ENCODE data around the gene KHK. TPM values are rescaled to one million over a fixed set of nuclear protein-coding genes. Genes with fewer than 3 reads are reported as not detected.
A peak's percentile ranks its signal among the peaks of the same experiment; 100 is the strongest.
"Not testable (repeated sequence)": the region's sequence is repeated elsewhere in the genome, so short reads cannot be mapped to it uniquely, and the experiment has no call there.

The KHK gene
- total RNA-seq, 2 experiments from 2014 or later = 9.5 to 10.2 TPM

DNA sequence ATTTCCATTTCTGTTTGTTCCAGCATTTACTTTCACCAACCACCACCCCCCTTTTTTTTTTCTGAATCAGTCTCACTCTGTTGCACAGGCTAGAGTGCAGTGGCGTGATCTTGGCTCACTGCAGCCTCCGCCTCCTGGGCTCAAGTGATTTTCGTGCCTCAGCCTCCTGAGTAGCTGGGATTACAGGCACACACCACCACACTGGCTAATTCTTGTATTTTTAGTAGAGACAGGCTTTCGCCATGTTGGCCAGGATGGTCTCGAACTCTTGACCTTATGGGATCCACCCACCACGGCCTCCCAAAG lies 11.1 kb upstream of the KHK start:
- H3K27me3 Mint-ChIP-seq (ENCODE audit: low read depth); intact Hi-C loops (cut with micrococcal nuclease); CTCF ChIA-PET; H3K9me3 Mint-ChIP-seq; H3K4me3 Mint-ChIP-seq; H3K36me3 Mint-ChIP-seq (ENCODE audit: low read depth): not testable (repeated sequence)
- Mint-ChIP-seq H3K27ac (peak overlapping the region; percentile 70), H3K4me1 (ENCODE audit: low read depth) (peaks cover 45% of the 10 kb centered on the region)
- DNase-seq = peak; percentile 38

- CTCF ChIA-PET = interaction anchor here (0.5 kb wide), 1 partner anchor 116 kb away, joined by 3 read pairs; no protein-coding TSS in a partner anchor
- Mint-ChIP-seq H3K9me3 (no peaks in the 10 kb centered on the region), H3K4me3 (no peak overlapping the region), H3K4me1 (ENCODE audit: low read depth) (peaks cover 47% of the 10 kb centered on the region), H3K27ac (no peak overlapping the region), H3K36me3 (ENCODE audit: low read depth) (no peaks in the 10 kb centered on the region), H3K27me3 (ENCODE audit: low read depth) (no peaks in the 10 kb centered on the region)
- intact Hi-C loops (cut with micrococcal nuclease) = no loop called here
- DNase-seq = no peak
Observed at GRCh38 chr2:27076323-27076722, 10.2 kb upstream of the KHK start.

DNA sequence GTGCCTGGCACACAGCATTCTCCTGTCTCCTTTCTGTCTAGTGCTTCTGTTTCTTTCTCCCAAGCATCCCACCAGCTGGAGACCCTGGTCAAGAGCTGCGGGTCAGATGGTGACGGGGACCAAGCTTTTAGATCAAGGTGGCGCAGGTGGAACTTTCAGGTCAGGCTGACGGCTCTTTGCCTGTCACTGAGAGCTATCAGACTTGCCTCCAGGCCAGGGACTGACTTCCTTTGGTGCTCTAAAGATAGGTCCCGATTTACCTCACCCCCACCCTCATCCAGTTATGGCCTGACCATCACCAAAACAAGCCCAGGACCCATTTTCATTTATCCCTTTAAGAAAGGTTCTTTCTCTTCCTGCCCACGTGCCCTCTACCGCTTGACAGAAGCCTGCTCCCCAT lies 9.3 kb upstream of the KHK start:
- peaks cover 49% of the 10 kb centered on the region for H3K4me1 Mint-ChIP-seq (ENCODE audit: low read depth)
- DNase-seq = no peak
- intact Hi-C loops (cut with micrococcal nuclease) = no loop called here
- no peaks in the 10 kb centered on the region for H3K27me3 Mint-ChIP-seq (ENCODE audit: low read depth)
- CTCF ChIA-PET = no interaction called here
- H3K9me3 Mint-ChIP-seq = no peaks in the 10 kb centered on the region
- no peak overlapping the region for H3K4me3 Mint-ChIP-seq
- no peaks in the 10 kb centered on the region for H3K36me3 Mint-ChIP-seq (ENCODE audit: low read depth)
- H3K27ac Mint-ChIP-seq = no peak overlapping the region

DNA sequence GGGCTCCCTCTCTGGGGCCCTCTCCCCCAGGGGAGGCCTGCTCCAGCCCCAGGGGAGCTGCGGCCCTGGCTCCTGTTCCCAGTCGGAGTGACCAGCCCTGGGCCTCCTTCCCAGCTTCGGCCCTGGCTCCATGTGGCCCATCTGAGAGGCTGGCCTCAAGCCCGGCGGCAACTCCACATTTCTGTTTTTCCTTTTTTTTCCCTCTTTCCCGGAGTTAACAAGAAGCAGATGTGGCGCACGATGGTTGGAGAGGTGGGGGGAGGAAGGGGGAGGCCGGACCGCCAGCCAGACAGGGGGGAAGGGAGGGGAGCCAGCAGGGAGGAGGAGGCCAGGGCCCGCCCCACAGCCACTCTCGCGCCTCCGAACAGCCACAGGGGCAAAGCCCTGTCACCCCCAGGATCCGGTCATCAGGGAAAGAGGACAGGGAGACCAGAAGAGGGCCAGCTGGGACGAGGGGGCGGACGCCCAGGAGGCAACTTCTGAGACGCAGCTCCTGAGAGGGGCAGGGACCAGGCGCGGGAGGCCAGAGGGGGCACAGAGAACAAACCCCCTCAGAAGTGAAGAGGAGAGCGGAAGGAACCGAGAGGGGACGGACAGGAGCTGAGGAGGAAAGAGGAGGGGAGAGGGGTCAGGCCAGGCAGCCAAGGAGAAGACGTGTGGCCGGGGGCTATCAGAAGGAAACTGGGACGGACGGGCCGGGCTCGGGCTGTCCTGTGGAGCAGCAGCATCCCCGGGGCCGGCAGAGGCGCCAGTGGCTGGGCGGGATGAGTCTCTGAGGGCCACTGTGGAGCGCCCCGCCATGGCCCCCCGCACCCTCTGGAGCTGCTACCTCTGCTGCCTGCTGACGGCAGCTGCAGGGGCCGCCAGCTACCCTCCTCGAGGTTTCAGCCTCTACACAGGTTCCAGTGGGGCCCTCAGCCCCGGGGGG lies 8.0 kb upstream of the KHK start, which contains the start of gene EMILIN1:
Gene EMILIN1, plus strand, starts transcription at position 349 of the 928 bp plus-strand sequence. Its CDS starts 451 bp downstream, at position 800.
- Mint-ChIP-seq H3K4me1 (ENCODE audit: low read depth) (peaks cover 39% of the 10 kb centered on the region), H3K4me3 (no peak within 1 kb of the TSS), H3K36me3 (ENCODE audit: low read depth) (no peaks in the 10 kb centered on the region), H3K27ac (peak within 1 kb of the TSS; percentile 15), H3K27me3 (ENCODE audit: low read depth) (no peaks in the 10 kb centered on the region), H3K9me3 (no peaks in the 10 kb centered on the region)
- intact Hi-C loops (cut with micrococcal nuclease) = no loop called here
- DNase-seq = no peak
- CTCF ChIA-PET = interaction anchor here (1.2 kb wide), 1 partner anchor 55 kb away, joined by 3 read pairs; no protein-coding TSS in a partner anchor

- CTCF ChIA-PET = interaction anchor here (1.2 kb wide), 1 partner anchor 54 kb away, joined by 3 read pairs; no protein-coding TSS in a partner anchor
- Mint-ChIP-seq H3K27ac (no peak overlapping the region), H3K4me1 (ENCODE audit: low read depth) (peaks cover 32% of the 10 kb centered on the region), H3K27me3 (ENCODE audit: low read depth) (no peaks in the 10 kb centered on the region), H3K4me3 (no peak overlapping the region), H3K9me3 (no peaks in the 10 kb centered on the region), H3K36me3 (ENCODE audit: low read depth) (no peaks in the 10 kb centered on the region)
- intact Hi-C loops (cut with micrococcal nuclease) = no loop called here
- DNase-seq = no peak
Observed at GRCh38 chr2:27079233-27080139, 7.1 kb upstream of the KHK start.

DNA sequence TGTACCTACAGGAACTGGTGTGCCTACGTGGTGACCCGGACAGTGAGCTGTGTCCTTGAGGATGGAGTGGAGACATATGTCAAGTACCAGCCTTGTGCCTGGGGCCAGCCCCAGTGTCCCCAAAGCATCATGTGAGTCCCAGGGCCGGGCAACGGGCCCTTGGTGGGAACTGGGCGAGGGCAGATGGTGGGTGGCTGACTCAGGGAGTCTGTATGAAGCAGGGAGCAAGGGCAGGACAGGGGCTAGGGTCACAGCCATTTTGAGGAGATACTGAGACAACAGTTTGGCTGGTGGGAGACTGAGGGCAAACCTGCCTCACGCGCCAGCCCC lies 6.5 kb upstream of the KHK start:
- H3K4me3 Mint-ChIP-seq = no peak overlapping the region
- no peaks in the 10 kb centered on the region for H3K9me3 Mint-ChIP-seq
- H3K4me1 Mint-ChIP-seq (ENCODE audit: low read depth) = peaks cover 25% of the 10 kb centered on the region
- CTCF ChIA-PET = no interaction called here
- peaks cover under 1% of the 10 kb centered on the region for H3K36me3 Mint-ChIP-seq (ENCODE audit: low read depth)
- no peaks in the 10 kb centered on the region for H3K27me3 Mint-ChIP-seq (ENCODE audit: low read depth)
- H3K27ac Mint-ChIP-seq = no peak overlapping the region
- intact Hi-C loops (cut with micrococcal nuclease) = no loop called here
- DNase-seq = no peak

- H3K27me3 Mint-ChIP-seq (ENCODE audit: low read depth) = no peaks in the 10 kb centered on the region
- H3K4me1 Mint-ChIP-seq (ENCODE audit: low read depth) = peaks cover 25% of the 10 kb centered on the region
- peaks cover 2% of the 10 kb centered on the region for H3K36me3 Mint-ChIP-seq (ENCODE audit: low read depth)
- CTCF ChIA-PET = interaction anchor here (0.9 to 1.0 kb wide), 2 partner anchors 8 to 119 kb away, joined by 3 to 5 read pairs; no protein-coding TSS in a partner anchor
- peak overlapping the region; percentile 91 for H3K27ac Mint-ChIP-seq
- intact Hi-C loops (cut with micrococcal nuclease) = no loop called here
- no peak for DNase-seq
- H3K9me3 Mint-ChIP-seq = no peaks in the 10 kb centered on the region
- peak overlapping the region; percentile 65 for H3K4me3 Mint-ChIP-seq
Observed at GRCh38 chr2:27080603-27080936, 6.0 kb upstream of the KHK start.

DNA sequence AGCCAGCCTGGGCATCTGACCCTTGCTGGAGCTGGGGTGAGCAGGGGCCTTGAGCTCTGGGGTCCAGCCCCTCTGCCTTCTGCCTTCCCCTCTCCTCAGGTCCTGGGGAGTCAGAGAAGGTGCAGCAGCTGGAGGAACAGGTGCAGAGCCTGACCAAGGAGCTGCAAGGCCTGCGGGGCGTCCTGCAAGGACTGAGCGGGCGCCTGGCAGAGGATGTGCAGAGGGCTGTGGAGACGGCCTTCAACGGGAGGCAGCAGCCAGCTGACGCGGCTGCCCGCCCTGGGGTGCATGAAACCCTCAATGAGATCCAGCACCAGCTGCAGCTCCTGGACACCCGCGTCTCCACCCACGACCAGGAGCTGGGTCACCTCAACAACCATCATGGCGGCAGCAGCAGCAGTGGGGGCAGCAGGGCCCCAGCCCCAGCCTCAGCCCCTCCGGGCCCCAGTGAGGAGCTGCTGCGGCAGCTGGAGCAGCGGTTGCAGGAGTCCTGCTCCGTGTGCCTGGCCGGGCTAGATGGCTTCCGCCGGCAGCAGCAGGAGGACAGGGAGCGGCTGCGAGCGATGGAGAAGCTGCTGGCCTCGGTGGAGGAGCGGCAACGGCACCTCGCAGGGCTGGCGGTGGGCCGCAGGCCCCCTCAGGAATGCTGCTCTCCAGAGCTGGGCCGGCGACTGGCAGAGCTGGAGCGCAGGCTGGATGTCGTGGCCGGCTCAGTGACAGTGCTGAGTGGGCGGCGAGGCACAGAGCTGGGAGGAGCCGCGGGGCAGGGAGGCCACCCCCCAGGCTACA lies 4.4 kb upstream of the KHK start:
- Mint-ChIP-seq H3K36me3 (ENCODE audit: low read depth) (peaks cover 2% of the 10 kb centered on the region), H3K4me1 (ENCODE audit: low read depth) (peaks cover 21% of the 10 kb centered on the region), H3K9me3 (no peaks in the 10 kb centered on the region), H3K27ac (no peak overlapping the region), H3K4me3 (no peak overlapping the region), H3K27me3 (ENCODE audit: low read depth) (no peaks in the 10 kb centered on the region)
- DNase-seq = no peak
- CTCF ChIA-PET = interaction anchor here (0.7 to 3.1 kb wide), 5 partner anchors 11 to 54 kb away, joined by 3 to 13 read pairs (median 4); partner anchors contain the start of genes AGBL5 and OST4
- intact Hi-C loops (cut with micrococcal nuclease) = loop anchor here (1.0 kb wide), 5 partner anchors 11 to 130 kb away; partner anchors contain the start of genes AGBL5, ATRAID, MAPRE3 and OST4

DNA sequence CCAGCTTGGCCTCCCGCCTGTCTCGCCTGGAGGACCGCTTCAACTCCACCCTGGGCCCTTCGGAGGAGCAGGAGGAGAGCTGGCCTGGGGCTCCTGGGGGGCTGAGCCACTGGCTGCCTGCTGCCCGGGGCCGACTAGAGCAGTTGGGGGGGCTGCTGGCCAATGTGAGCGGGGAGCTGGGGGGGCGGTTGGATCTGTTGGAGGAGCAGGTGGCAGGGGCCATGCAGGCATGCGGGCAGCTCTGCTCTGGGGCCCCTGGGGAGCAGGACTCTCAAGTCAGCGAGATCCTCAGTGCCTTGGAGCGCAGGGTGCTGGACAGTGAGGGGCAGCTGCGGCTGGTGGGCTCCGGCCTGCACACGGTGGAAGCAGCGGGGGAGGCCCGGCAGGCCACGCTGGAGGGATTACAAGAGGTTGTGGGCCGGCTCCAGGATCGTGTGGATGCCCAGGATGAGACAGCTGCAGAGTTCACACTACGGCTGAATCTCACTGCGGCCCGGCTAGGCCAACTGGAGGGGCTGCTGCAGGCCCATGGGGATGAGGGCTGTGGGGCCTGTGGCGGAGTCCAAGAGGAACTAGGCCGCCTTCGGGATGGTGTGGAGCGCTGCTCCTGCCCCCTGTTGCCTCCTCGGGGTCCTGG lies 3.7 kb upstream of the KHK start:
- no peak overlapping the region for H3K27ac Mint-ChIP-seq
- peaks cover 2% of the 10 kb centered on the region for H3K36me3 Mint-ChIP-seq (ENCODE audit: low read depth)
- H3K4me3 Mint-ChIP-seq = no peak overlapping the region
- CTCF ChIA-PET = interaction anchor here (0.6 to 3.1 kb wide), 4 partner anchors 12 to 121 kb away, joined by 3 to 13 read pairs (median 4); partner anchors contain the start of gene OST4
- no peak for DNase-seq
- H3K4me1 Mint-ChIP-seq (ENCODE audit: low read depth) = peaks cover 26% of the 10 kb centered on the region
- H3K27me3 Mint-ChIP-seq (ENCODE audit: low read depth) = no peaks in the 10 kb centered on the region
- no peaks in the 10 kb centered on the region for H3K9me3 Mint-ChIP-seq
- intact Hi-C loops (cut with micrococcal nuclease) = no loop called here

GRCh38 chr2:27083410-27084296 lies 2.9 kb upstream of the KHK start:
- Mint-ChIP-seq H3K36me3 (ENCODE audit: low read depth) (peaks cover 2% of the 10 kb centered on the region), H3K9me3 (no peaks in the 10 kb centered on the region), H3K4me1 (ENCODE audit: low read depth) (peaks cover 29% of the 10 kb centered on the region), H3K27ac (no peak overlapping the region), H3K4me3 (no peak overlapping the region), H3K27me3 (ENCODE audit: low read depth) (no peaks in the 10 kb centered on the region)
- DNase-seq = no peak
- CTCF ChIA-PET = interaction anchor here (0.6 to 3.1 kb wide), 3 partner anchors 13 to 122 kb away, joined by 3 to 13 read pairs (median 3); partner anchors contain the start of gene OST4
- intact Hi-C loops (cut with micrococcal nuclease) = no loop called here

Data from activated naive CD4-positive, alpha-beta T cell treated with anti-CD3 and anti-CD28 coated beads for 36 hours (primary cell).